DOHH2 (cell line): Measurements from ENCODE around the gene GALNT7.
"Not testable (repeated sequence)": the region's sequence is repeated elsewhere in the genome, so short reads cannot be mapped to it uniquely, and the experiment has no call there.

ENCODE experiments used
- EZH2phosphoT487 ChIP-seq: fragments of 200-600 bp; sonication (generic); IDR thresholded peaks from 2 replicates; pipeline ENCODE4 v1.6.1; 2017; ENCODE audit warnings: borderline replicate concordance, mild to moderate bottlenecking, antibody characterized with exemption, low read length, moderate library complexity, mixed read lengths
- TF ChIP-seq, protein P1 (sequence below): fragments of 200-600 bp; sonication (generic); IDR thresholded peaks from one replicate; pipeline ENCODE4 v1.5.1; 2014; ENCODE audit warnings: antibody characterized with exemption, mild to moderate bottlenecking, low read depth, low read length; ENCODE audit not compliant: poor library complexity, severe bottlenecking

DNA sequence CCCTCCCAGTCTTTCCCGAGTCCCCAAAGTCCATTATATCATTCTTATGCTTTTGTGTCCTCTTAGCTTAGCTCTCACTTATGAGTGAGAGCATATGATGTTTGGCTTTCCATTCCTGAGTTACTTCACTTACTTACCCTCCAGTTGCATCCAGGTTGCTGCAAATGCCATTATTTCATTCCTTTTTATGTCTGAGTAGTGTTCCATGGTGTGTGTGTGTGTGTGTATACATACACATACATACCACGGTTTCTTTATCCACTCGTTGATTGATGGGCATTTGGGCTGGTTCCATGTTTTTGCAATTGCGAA lies 50.5 kb downstream of the GALNT7 start:
- TF ChIP-seq, protein P1, sequence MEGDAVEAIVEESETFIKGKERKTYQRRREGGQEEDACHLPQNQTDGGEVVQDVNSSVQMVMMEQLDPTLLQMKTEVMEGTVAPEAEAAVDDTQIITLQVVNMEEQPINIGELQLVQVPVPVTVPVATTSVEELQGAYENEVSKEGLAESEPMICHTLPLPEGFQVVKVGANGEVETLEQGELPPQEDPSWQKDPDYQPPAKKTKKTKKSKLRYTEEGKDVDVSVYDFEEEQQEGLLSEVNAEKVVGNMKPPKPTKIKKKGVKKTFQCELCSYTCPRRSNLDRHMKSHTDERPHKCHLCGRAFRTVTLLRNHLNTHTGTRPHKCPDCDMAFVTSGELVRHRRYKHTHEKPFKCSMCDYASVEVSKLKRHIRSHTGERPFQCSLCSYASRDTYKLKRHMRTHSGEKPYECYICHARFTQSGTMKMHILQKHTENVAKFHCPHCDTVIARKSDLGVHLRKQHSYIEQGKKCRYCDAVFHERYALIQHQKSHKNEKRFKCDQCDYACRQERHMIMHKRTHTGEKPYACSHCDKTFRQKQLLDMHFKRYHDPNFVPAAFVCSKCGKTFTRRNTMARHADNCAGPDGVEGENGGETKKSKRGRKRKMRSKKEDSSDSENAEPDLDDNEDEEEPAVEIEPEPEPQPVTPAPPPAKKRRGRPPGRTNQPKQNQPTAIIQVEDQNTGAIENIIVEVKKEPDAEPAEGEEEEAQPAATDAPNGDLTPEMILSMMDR, result not testable (repeated sequence)
- not testable (repeated sequence) for TF ChIP-seq EZH2phosphoT487
